SK-N-SH treated with all-trans-retinoic acid at 6 μM for 48 hours (cell line): ENCODE measurements around the gene SLC2A11.
A peak's percentile ranks its signal among the peaks of the same experiment; 100 is the strongest.

Experiments used
- ATAC-seq: fragments of 200-7000 bp; cut with Tn5 transposase; 3 replicates; pipeline ENCODE4 v1.9.1; 2020; ENCODE audit warnings: mild to moderate bottlenecking, moderate library complexity
- ARNTL ChIP-seq: fragments of 450-650 bp; formaldehyde crosslinking; IDR thresholded peaks from 2 replicates; pipeline ENCODE4 v1.5.0; 2020; ENCODE audit warnings: low read depth, mild to moderate bottlenecking, moderate library complexity, borderline replicate concordance
- BACH2 ChIP-seq: fragments of 250-450 bp; sonication (Bioruptor Pico); IDR thresholded peaks from 2 replicates; pipeline ENCODE4 v1.9.0; 2021; ENCODE audit warnings: mild to moderate bottlenecking, borderline replicate concordance
- CREB5 ChIP-seq: fragments of 250-450 bp; sonication (Bioruptor Pico); IDR thresholded peaks from 2 replicates; pipeline ENCODE4 v1.5.1; 2020; ENCODE audit warnings: low read depth, mild to moderate bottlenecking, moderate library complexity
- CSDC2 ChIP-seq: fragments of 250-450 bp; sonication (Bioruptor Pico); IDR thresholded peaks from 2 replicates; pipeline ENCODE4 v1.5.0; 2020; ENCODE audit warnings: mild to moderate bottlenecking, moderate library complexity
- CSRNP3 ChIP-seq: fragments of 250-450 bp; sonication (Bioruptor Pico); IDR thresholded peaks from 2 replicates; pipeline ENCODE4 v1.5.1; 2021; ENCODE audit warnings: mild to moderate bottlenecking, moderate library complexity
- GLIS3 ChIP-seq: fragments of 250-450 bp; sonication (Bioruptor Pico); IDR thresholded peaks from 2 replicates; pipeline ENCODE4 v1.5.0; 2020; ENCODE audit warnings: mild to moderate bottlenecking, moderate library complexity
- ISL1 ChIP-seq: fragments of 250-450 bp; sonication (Bioruptor Pico); IDR thresholded peaks from 2 replicates; pipeline ENCODE4 v2.1.2; 2022; ENCODE audit warnings: mild to moderate bottlenecking, moderate library complexity
- PPARA ChIP-seq: fragments of 250-450 bp; sonication (Bioruptor Pico); IDR thresholded peaks from 2 replicates; pipeline ENCODE4 v1.5.0; 2020; ENCODE audit warnings: mild to moderate bottlenecking, borderline replicate concordance
- RARB ChIP-seq: fragments of 250-450 bp; sonication (Bioruptor Pico); IDR thresholded peaks from 2 replicates; pipeline ENCODE4 v1.8.0; 2021; ENCODE audit warnings: mild to moderate bottlenecking, moderate library complexity
- SNAI2 ChIP-seq: fragments of 250-450 bp; sonication (Bioruptor Pico); IDR thresholded peaks from 2 replicates; pipeline ENCODE4 v1.5.0; 2020; ENCODE audit warnings: mild to moderate bottlenecking, moderate library complexity
- TCF4 ChIP-seq: fragments of 250-450 bp; sonication (Bioruptor Pico); IDR thresholded peaks from 2 replicates; pipeline ENCODE4 v1.8.0; 2021; ENCODE audit warnings: mild to moderate bottlenecking, moderate library complexity, borderline replicate concordance
- TSHZ2 ChIP-seq: fragments of 250-450 bp; sonication (Bioruptor Pico); IDR thresholded peaks from 2 replicates; pipeline ENCODE4 v1.5.0; 2020; ENCODE audit warnings: mild to moderate bottlenecking, moderate library complexity
- ZC3H10 ChIP-seq: fragments of 250-450 bp; sonication (Bioruptor Pico); IDR thresholded peaks from 2 replicates; pipeline ENCODE4 v1.5.1; 2021; ENCODE audit warnings: mild to moderate bottlenecking, moderate library complexity
- ZFP3 ChIP-seq: fragments of 250-450 bp; sonication (Bioruptor Pico); IDR thresholded peaks from 2 replicates; pipeline ENCODE4 v1.5.0; 2020; ENCODE audit warnings: mild to moderate bottlenecking, moderate library complexity
- ZFP30 ChIP-seq: fragments of 450-650 bp; formaldehyde crosslinking; IDR thresholded peaks from 2 replicates; pipeline ENCODE4 v1.5.0; 2022; ENCODE audit warnings: mild to moderate bottlenecking, moderate library complexity
- ZNF565 ChIP-seq: fragments of 450-650 bp; formaldehyde crosslinking; conservative IDR thresholded peaks from 2 replicates; pipeline ENCODE4 v1.5.0; 2020; ENCODE audit warnings: low read depth, mild to moderate bottlenecking, moderate library complexity
- ZNF70 ChIP-seq: fragments of 450-650 bp; formaldehyde crosslinking; IDR thresholded peaks from 2 replicates; pipeline ENCODE4 v1.5.0; 2020; ENCODE audit warnings: mild to moderate bottlenecking, moderate library complexity
- ZNF8 ChIP-seq: fragments of 450-650 bp; formaldehyde crosslinking; IDR thresholded peaks from 2 replicates; pipeline ENCODE4 v1.5.0; 2020; ENCODE audit warnings: mild to moderate bottlenecking, moderate library complexity

Gene SLC2A11

GRCh38 chr22:23822101-23822671, 35.5 kb upstream of the SLC2A11 start:
- TF ChIP-seq ZNF565 (CRISPR knock-in tag) (no peak), GLIS3 (CRISPR knock-in tag) (no peak), BACH2 (CRISPR knock-in tag) (no peak), RARB (no peak), ARNTL (CRISPR knock-in tag) (no peak), SNAI2 (CRISPR knock-in tag) (no peak)
- ATAC-seq = no peak; the same call in 1 of the 3 replicates

- no peak for ATAC-seq
- no peak for TF ChIP-seq BACH2 (CRISPR knock-in tag)
- no peak for TF ChIP-seq TSHZ2 (CRISPR knock-in tag)
- TF ChIP-seq ISL1 (CRISPR knock-in tag) = no peak
- no peak for TF ChIP-seq PPARA (CRISPR knock-in tag)
- TF ChIP-seq CREB5 (CRISPR knock-in tag) = no peak
- no peak for TF ChIP-seq ZC3H10 (CRISPR knock-in tag)
- no peak for TF ChIP-seq SNAI2 (CRISPR knock-in tag)
- TF ChIP-seq ZFP30 (CRISPR knock-in tag) = no peak
- TF ChIP-seq CSDC2 (CRISPR knock-in tag) = no peak
- no peak for TF ChIP-seq ZFP3 (CRISPR knock-in tag)
Observed at GRCh38 chr22:23823331-23823791, 34.3 kb upstream of the SLC2A11 start.

GRCh38 chr22:23824476-23825245, 33.0 kb upstream of the SLC2A11 start:
- TF ChIP-seq ARNTL (CRISPR knock-in tag) = no peak
- no peak for ATAC-seq

GRCh38 chr22:23825246-23825905, 32.3 kb upstream of the SLC2A11 start:
- TF ChIP-seq ARNTL (CRISPR knock-in tag) = no peak
- TF ChIP-seq ZNF565 (CRISPR knock-in tag) = no peak
- no peak for TF ChIP-seq SNAI2 (CRISPR knock-in tag)
- TF ChIP-seq CSDC2 (CRISPR knock-in tag) = no peak
- no peak for TF ChIP-seq ZNF70 (CRISPR knock-in tag)
- ATAC-seq = no peak

GRCh38 chr22:23826510-23827350, 30.9 kb upstream of the SLC2A11 start:
- ATAC-seq = peak; percentile 44
- TF ChIP-seq ZC3H10 (CRISPR knock-in tag) = no peak
- TF ChIP-seq RARB = no peak
- TF ChIP-seq CSRNP3 (CRISPR knock-in tag) = no peak
- peak; percentile 58 for TF ChIP-seq ISL1 (CRISPR knock-in tag)
- TF ChIP-seq BACH2 (CRISPR knock-in tag) = no peak
- TF ChIP-seq CREB5 (CRISPR knock-in tag) = no peak
- TF ChIP-seq PPARA (CRISPR knock-in tag) = no peak
- TF ChIP-seq ZFP3 (CRISPR knock-in tag) = no peak
- TF ChIP-seq SNAI2 (CRISPR knock-in tag) = no peak; the same call in 1 of the 2 replicates
- 0 out of 2 replicates have a peak, but pooled peaks have one; percentile 51 for TF ChIP-seq ZNF8 (CRISPR knock-in tag)
- TF ChIP-seq TSHZ2 (CRISPR knock-in tag) = peak; percentile 94
- TF ChIP-seq TCF4 = peak; percentile 88
